Common myeloid progenitor, CD34-positive (primary cell): ENCODE results near the gene TRPM3.
A peak's percentile ranks its signal among the peaks of the same experiment; 100 is the strongest.

Experiments used
- CTCF ChIA-PET: fragments of 350-600 bp; sonication (Branson Sonifier 250); formaldehyde crosslinking; loops from one replicate; lab custom pipeline; 2021; ENCODE audit warnings: antibody characterized with exemption; lab: Charles Lee
- POLR2A ChIA-PET: fragments of 350-600 bp; sonication (Branson Sonifier 250); formaldehyde crosslinking; loops from one replicate; lab custom pipeline; 2021; ENCODE audit warnings: antibody characterized with exemption; lab: Charles Lee
- DNase-seq, 3 donors: peaks; one replicate each; pipeline versions ENCODE4 v3.0.0 to v3.0.0-alpha.2; 2013
- H3K27ac ChIP-seq, 2 experiments: 1 replicate in 1 of 2; 2 replicates in 1 of 2; pipeline ENCODE4 v1.7.0; 2013; ENCODE audit warnings: inconsistent platforms in 2 of 2, low read length in 2 of 2, mild to moderate bottlenecking in 2 of 2, low read depth in 1 of 2, moderate library complexity in 1 of 2; ENCODE audit not compliant: severe bottlenecking in 2 of 2, insufficient read depth in 1 of 2, poor library complexity in 1 of 2
- H3K27me3 ChIP-seq, 5 experiments: replicated peaks in 2 of 5; 1 replicate in 3 of 5; 2 replicates in 2 of 5; pipeline versions ENCODE4 v1.6.1 to v1.7.0; 2013; ENCODE audit warnings: low read length in 4 of 5, mild to moderate bottlenecking in 2 of 5, moderate library complexity in 2 of 5, inconsistent platforms in 1 of 5; ENCODE audit not compliant: insufficient read depth in 5 of 5, control insufficient read depth in 4 of 5
- H3K36me3 ChIP-seq, 4 experiments: 1 replicate in 2 of 4; 2 replicates in 2 of 4; pipeline versions ENCODE4 v1.6.1 to v1.7.0; 2013; ENCODE audit warnings: low read length in 3 of 4, control low read depth in 1 of 4, mild to moderate bottlenecking in 1 of 4; ENCODE audit not compliant: control insufficient read depth in 4 of 4, insufficient read depth in 4 of 4
- H3K4me1 ChIP-seq, 4 experiments: 1 replicate in 3 of 4; 2 replicates in 1 of 4; pipeline versions ENCODE4 v1.6.1 to v1.7.1; 2013; ENCODE audit warnings: low read length in 3 of 4, mild to moderate bottlenecking in 3 of 4, control low read depth in 1 of 4, inconsistent platforms in 1 of 4, moderate library complexity in 1 of 4; ENCODE audit not compliant: control insufficient read depth in 4 of 4, insufficient read depth in 4 of 4; ENCODE audit errors: control extremely low read depth in 1 of 4
- H3K4me3 ChIP-seq, 7 experiments: 1 replicate in 4 of 7; 2 replicates in 3 of 7; pipeline versions ENCODE4 v1.5.1 to v1.7.0; 2013; ENCODE audit warnings: mild to moderate bottlenecking in 7 of 7, low read length in 6 of 7, moderate library complexity in 6 of 7, inconsistent platforms in 2 of 7, low read depth in 2 of 7, control low read depth in 1 of 7; ENCODE audit not compliant: insufficient read depth in 4 of 7, control insufficient read depth in 1 of 7; ENCODE audit errors: extremely low read depth in 1 of 7
- H3K9me3 ChIP-seq, 5 experiments: 1 replicate in 4 of 5; 2 replicates in 1 of 5; pipeline versions ENCODE4 v1.6.1 to v1.7.1; 2013; ENCODE audit warnings: low read length in 4 of 5, mild to moderate bottlenecking in 2 of 5, inconsistent platforms in 1 of 5, low read depth in 1 of 5, moderate library complexity in 1 of 5; ENCODE audit not compliant: control insufficient read depth in 4 of 5, insufficient read depth in 2 of 5; ENCODE audit errors: control extremely low read depth in 1 of 5
- WGBS: methylation state at CpG from one replicate; pipeline ENCODE4 v1.1.5; 2013; ENCODE audit not compliant: insufficient coverage; 5-methylcytosine and 5-hydroxymethylcytosine counted together

TRPM3 gene

DNA sequence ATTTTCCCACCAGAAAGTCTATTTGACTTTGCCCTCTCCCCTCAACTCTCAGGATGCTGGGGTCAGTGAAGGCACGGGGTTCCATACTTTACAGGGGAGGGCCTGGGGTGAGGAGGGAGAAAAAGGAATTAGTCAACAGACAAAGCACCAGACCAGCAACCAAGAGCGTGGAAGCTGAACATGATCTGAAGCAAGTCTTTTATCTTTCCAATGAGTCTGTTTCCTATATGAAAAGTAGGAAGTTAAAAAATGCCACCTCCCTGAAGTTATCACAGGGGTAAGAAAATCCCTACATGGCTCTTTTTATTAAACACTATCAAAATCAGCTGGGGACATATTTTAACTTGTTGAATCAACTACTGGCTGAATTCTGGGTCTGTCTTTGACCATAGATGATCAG is 337.0 kb downstream of the TRPM3 start:
- Histone ChIP-seq H3K9me3 (no peaks in the 10 kb centered on the region), H3K27me3 (no peaks in the 10 kb centered on the region), H3K36me3 (no peaks in the 10 kb centered on the region), H3K27ac (no peak overlapping the region), H3K4me3 (no peak overlapping the region), H3K4me1 (peaks cover 0 to 9% (median 0%) of the 10 kb centered on the region in 4 experiments)
- 0% methylated on average over 2 of the region's 2 CpGs for WGBS
- CTCF ChIA-PET, result no interaction called here
- POLR2A ChIA-PET, result no interaction called here
- DNase-seq, result peak; percentile 16 to 76 (median 50)

DNA sequence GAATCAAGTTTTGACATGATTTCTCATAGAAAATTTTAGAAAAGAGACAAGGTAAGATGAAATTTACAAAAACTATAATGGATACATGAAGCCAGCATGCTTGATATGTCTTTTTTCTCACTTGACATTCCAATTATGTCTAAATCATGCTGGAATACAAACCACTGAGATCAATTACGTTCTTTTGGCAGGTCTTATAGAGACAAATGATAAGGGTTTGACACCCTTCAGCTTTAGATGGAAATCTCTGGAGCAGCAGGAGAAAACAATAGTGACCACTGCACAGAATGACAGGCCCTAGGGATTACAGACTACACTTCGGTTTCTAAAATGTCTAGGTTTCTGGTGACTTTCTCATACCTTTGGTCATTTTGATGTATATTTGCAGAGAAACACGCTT is 342.9 kb downstream of the TRPM3 start:
- WGBS, result 92% methylated on average over 2 of the region's 3 CpGs
- CTCF ChIA-PET, result no interaction called here

DNA sequence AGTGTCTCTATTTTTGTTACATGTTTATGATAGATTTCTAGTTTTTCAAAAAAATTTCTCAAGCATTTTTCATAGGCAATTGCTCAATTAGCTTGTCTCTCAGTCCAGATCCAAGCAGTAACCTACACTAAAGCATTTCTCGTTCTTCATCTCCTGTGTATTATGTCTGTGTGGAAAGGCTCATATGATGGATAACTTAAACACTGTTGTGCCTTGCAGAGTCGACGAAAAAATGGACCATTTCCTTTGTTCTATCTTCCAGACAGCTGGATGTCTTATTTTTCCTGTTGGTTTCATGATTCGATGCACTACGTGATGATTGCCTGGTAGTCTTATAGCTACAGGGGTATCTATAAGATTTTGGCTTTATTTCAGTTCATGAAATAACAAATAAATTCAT is 347.8 kb downstream of the TRPM3 start:
- POLR2A ChIA-PET, result no interaction called here

More for the DNA sequence above, 342.9 kb downstream of the TRPM3 start:
- Histone ChIP-seq H3K27ac (no peak overlapping the region), H3K36me3 (no peaks in the 10 kb centered on the region), H3K4me1 (no peaks in the 10 kb centered on the region), H3K27me3 (no peaks in the 10 kb centered on the region), H3K4me3 (no peak overlapping the region), H3K9me3 (no peaks in the 10 kb centered on the region)
- DNase-seq, result no peak
- POLR2A ChIA-PET, result no interaction called here

DNA sequence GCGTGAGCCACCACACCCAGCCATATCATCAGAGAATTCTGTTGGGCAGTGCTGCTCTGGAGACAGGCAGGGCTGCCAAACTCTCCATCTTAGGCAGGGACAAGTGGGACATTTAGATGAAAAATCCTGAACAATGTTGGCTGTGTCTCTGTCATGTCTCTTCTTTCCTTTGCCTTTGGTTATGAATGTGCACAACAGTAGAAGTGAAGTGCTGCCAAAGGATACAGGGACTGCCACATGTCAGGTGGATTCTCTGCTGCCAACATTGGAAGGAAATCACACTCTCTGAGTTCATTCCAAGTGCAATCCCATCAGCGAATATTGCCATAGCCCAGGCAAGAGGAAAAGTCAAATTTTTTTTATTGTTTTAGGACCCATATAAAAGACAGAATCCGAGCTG is 348.8 kb downstream of the TRPM3 start:
- no peaks in the 10 kb centered on the region for H3K9me3 ChIP-seq
- CTCF ChIA-PET, result no interaction called here
- WGBS, result 100% methylated on average over 3 of the region's 3 CpGs
- H3K27ac ChIP-seq, result no peak overlapping the region
- POLR2A ChIA-PET, result no interaction called here
- H3K4me1 ChIP-seq, result no peaks in the 10 kb centered on the region
- H3K36me3 ChIP-seq, result no peaks in the 10 kb centered on the region
- no peak overlapping the region for H3K4me3 ChIP-seq
- H3K27me3 ChIP-seq, result no peaks in the 10 kb centered on the region
- no peak for DNase-seq

More for the DNA sequence above, 347.8 kb downstream of the TRPM3 start:
- H3K27me3 ChIP-seq, result no peaks in the 10 kb centered on the region
- 92% methylated on average over 2 of the region's 5 CpGs for WGBS
- no peaks in the 10 kb centered on the region for H3K4me1 ChIP-seq
- no peaks in the 10 kb centered on the region for H3K36me3 ChIP-seq
- DNase-seq, result no peak
- H3K27ac ChIP-seq, result no peak overlapping the region
- H3K4me3 ChIP-seq, result no peak overlapping the region
- H3K9me3 ChIP-seq, result no peaks in the 10 kb centered on the region
- CTCF ChIA-PET, result no interaction called here

DNA sequence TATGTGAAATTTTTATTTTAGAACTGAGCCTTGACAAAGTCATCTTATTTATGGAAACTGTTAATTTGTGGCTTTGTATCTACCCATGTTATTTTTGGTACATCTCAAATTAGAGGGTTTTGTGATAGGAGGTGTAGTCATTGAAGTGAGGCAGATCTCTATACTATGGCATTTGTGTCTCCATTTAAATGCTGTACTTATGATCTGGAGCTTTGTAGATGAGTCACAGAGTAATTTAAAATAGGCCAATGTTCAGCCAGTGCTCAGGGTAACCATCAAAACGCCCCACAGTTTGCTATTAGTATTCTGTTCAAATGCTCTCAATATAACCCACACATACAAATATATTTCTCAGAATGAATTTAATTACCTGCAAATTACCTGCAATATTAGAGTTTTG is 355.5 kb downstream of the TRPM3 start:
- Histone ChIP-seq H3K4me3 (no peak overlapping the region), H3K4me1 (peaks cover 0 to 2% (median 0%) of the 10 kb centered on the region in 4 experiments), H3K9me3 (no peaks in the 10 kb centered on the region), H3K27me3 (no peaks in the 10 kb centered on the region), H3K36me3 (no peaks in the 10 kb centered on the region), H3K27ac (no peak overlapping the region)
- no peak for DNase-seq
- CTCF ChIA-PET, result no interaction called here
- WGBS, result 80% methylated on average over 1 of the region's 1 CpG
- POLR2A ChIA-PET, result no interaction called here

DNA sequence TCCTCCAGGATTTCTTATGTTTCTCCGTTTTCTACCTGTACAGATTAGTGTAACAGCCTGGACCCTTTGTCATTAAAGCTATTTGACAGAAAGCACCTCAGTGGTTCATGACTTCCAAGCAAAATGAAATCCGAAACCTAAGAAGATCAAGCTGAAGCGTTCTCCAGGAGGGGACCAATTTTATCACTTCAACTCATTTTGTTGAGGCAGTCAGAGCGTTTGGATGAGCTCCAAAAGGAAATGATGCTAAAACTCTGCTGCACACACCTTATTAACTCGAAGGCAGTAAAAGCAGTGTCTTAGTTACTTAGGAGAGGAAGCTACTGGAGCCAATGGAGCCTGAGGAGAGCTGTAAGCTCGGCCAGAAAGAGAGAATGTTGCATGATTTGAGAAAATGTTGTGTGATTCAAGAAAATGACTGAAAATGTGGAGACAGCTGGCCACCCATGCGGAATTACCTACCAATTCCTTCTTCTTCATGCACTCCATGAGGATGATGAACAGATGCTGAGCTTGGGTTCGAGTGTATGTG is 360.2 kb downstream of the TRPM3 start:
- Histone ChIP-seq H3K27me3 (no peaks in the 10 kb centered on the region), H3K4me1 (no peaks in the 10 kb centered on the region), H3K36me3 (no peaks in the 10 kb centered on the region), H3K4me3 (no peak overlapping the region), H3K9me3 (no peaks in the 10 kb centered on the region), H3K27ac (no peak overlapping the region)
- CTCF ChIA-PET, result interaction anchor here (1.2 kb wide), 1 partner anchor 8 kb away, joined by 3 read pairs; no protein-coding TSS in a partner anchor
- WGBS, result 92% methylated on average over 6 of the region's 8 CpGs
- POLR2A ChIA-PET, result interaction anchor here (0.7 kb wide), 1 partner anchor 231 kb away, joined by 4 read pairs; no protein-coding TSS in a partner anchor
- DNase-seq, result no peak

DNA sequence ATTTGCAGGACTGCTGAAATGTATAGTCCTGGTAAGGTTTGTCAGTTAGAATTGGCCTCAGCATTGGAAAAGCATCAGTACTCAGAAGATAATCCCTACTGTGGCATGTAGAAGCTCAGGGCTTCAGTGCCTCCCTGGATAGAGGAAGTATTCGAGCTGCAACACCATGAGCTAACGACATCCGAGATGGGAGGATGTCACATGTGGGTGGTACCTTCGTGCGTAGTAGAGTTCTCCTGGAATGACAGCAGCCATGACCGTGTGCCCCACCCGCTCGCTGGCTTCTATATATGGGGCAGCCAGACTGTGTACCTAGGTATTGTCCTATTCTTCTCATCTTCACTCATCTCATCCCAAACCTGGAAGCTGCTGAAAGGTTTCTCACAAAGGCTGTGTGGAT is 361.2 kb downstream of the TRPM3 start:
- ChIA-PET CTCF (no interaction called here), POLR2A (no interaction called here)
- Histone ChIP-seq H3K36me3 (no peaks in the 10 kb centered on the region), H3K27ac (no peak overlapping the region), H3K4me3 (no peak overlapping the region), H3K27me3 (no peaks in the 10 kb centered on the region), H3K9me3 (no peaks in the 10 kb centered on the region), H3K4me1 (no peaks in the 10 kb centered on the region)
- no peak for DNase-seq
- 91% methylated on average over 6 of the region's 8 CpGs for WGBS
